HCT116 (cell line): ENCODE data around the gene OR52E4. TPM values are rescaled to one million over a fixed set of nuclear protein-coding genes. Genes with fewer than 3 reads are reported as not detected.

Experiments
- ATAC-seq: fragments of 200-7000 bp; cut with Tn5 transposase; 2 replicates; pipeline ENCODE4 v1.9.1; 2020; ENCODE audit warnings: mild to moderate bottlenecking, moderate library complexity
- BruUV-seq: library from RNA; stranded (reverse); fragments of 400-500 nt; replicated peaks from 2 replicates; lab custom pipeline; 2021; lab: Mats Ljungman, UMichigan
- CTCF ChIA-PET: fragments of 300-600 bp; sonication (Branson Sonifier 250); formaldehyde crosslinking; loops from one replicate; lab custom pipeline; 2021; ENCODE audit warnings: antibody characterized with exemption; lab: Charles Lee
- POLR2A ChIA-PET: fragments of 300-600, 350-600 bp; sonication (Branson Sonifier 250); formaldehyde crosslinking; loops from one replicate; lab custom pipeline; 2021; ENCODE audit warnings: antibody characterized with exemption; lab: Charles Lee
- RAD21 ChIA-PET, 2 experiments: fragments of 300-600 bp; sonication (Branson Sonifier 250); formaldehyde crosslinking; loops; one replicate each; lab custom pipeline; 2023; ENCODE audit warnings: low total read pairs in 2 of 2; ENCODE audit not compliant: uncharacterized antibody in 2 of 2, unreplicated experiment in 2 of 2, low non-redundant PET in 1 of 2; lab: Charles Lee
- DNase-seq: peaks from one replicate; pipeline ENCODE4 v3.0.0-alpha.2; 2010; ENCODE audit warnings: low read depth, low spot score
- H2AFZ ChIP-seq: fragments of 200-600 bp; shearing (Covaris generic), sonication (generic); 2 replicates; pipeline ENCODE4 v1.6.1; 2017; ENCODE audit warnings: low read depth, mixed run types, mixed read lengths, antibody characterized with exemption, low read length; ENCODE audit not compliant: poor library complexity, severe bottlenecking
- H3K27ac ChIP-seq: 2 replicates; pipeline ENCODE4 v1.5.1; 2012; ENCODE audit warnings: low read depth, low read length
- H3K27me3 ChIP-seq: fragments of 200-600 bp; sonication (generic); 2 replicates; pipeline ENCODE4 v1.6.1; 2016; ENCODE audit warnings: mixed run types, low read length, mixed read lengths; ENCODE audit not compliant: insufficient read depth
- H3K36me3 ChIP-seq, 2 experiments: fragments of 200-500 bp in 1 of 2; fragments of 200-600 bp in 1 of 2; sonication (Bioruptor generic) in 1 of 2; sonication (generic) in 1 of 2; 2 replicates each; pipeline versions ENCODE4 v1.5.1 to v1.6.1; 2014 to 2016; ENCODE audit warnings: low read length in 2 of 2, inconsistent platforms in 1 of 2, mixed read lengths in 1 of 2, mixed run types in 1 of 2; ENCODE audit not compliant: insufficient read depth in 2 of 2, control insufficient read depth in 1 of 2
- H3K4me1 ChIP-seq, 2 experiments: fragments of 200-600 bp in 1 of 2; sonication (generic) in 1 of 2; 2 replicates each; pipeline versions ENCODE4 v1.5.1 to v1.6.1; 2012 to 2017; ENCODE audit warnings: low read length in 2 of 2, inconsistent platforms in 1 of 2, mild to moderate bottlenecking in 1 of 2, mixed read lengths in 1 of 2, mixed run types in 1 of 2, moderate library complexity in 1 of 2; ENCODE audit not compliant: insufficient read depth in 2 of 2, control insufficient read depth in 1 of 2
- H3K4me2 ChIP-seq: fragments of 200-600 bp; sonication (generic); 2 replicates; pipeline ENCODE4 v1.6.1; 2017; ENCODE audit warnings: mixed run types, low read length, mixed read lengths
- H3K4me3 ChIP-seq, 2 experiments: fragments of 200-600 bp in 1 of 2; sonication (generic) in 1 of 2; replicated peaks in 1 of 2; 2 replicates each; pipeline ENCODE4 v1.5.1; 2011 to 2016; ENCODE audit warnings: low read length in 2 of 2, control low read depth in 1 of 2, low read depth in 1 of 2, mild to moderate bottlenecking in 1 of 2, mixed read lengths in 1 of 2, mixed run types in 1 of 2
- H3K79me2 ChIP-seq: fragments of 200-600 bp; sonication (generic); 2 replicates; pipeline ENCODE4 v1.6.1; 2017; ENCODE audit warnings: mild to moderate bottlenecking, mixed run types, low read length, moderate library complexity, mixed read lengths; ENCODE audit not compliant: insufficient read depth
- H3K9ac ChIP-seq: fragments of 200-600 bp; sonication (generic); 2 replicates; pipeline ENCODE4 v1.6.1; 2016; ENCODE audit warnings: low read length, mixed read lengths
- H3K9me2 ChIP-seq: fragments of 200-600 bp; sonication (generic), shearing (Covaris generic); 2 replicates; pipeline ENCODE4 v1.6.1; 2017; ENCODE audit warnings: mixed run types, mild to moderate bottlenecking, moderate library complexity; ENCODE audit not compliant: insufficient read depth
- H3K9me3 ChIP-seq, 2 experiments: fragments of 200-500 bp in 1 of 2; fragments of 200-600 bp in 1 of 2; sonication (Bioruptor generic) in 1 of 2; sonication (generic) in 1 of 2; 2 replicates each; pipeline ENCODE4 v1.6.1; 2014 to 2017; ENCODE audit warnings: low read length in 2 of 2, mixed read lengths in 2 of 2, inconsistent platforms in 1 of 2, low read depth in 1 of 2, mild to moderate bottlenecking in 1 of 2, mixed run types in 1 of 2, moderate library complexity in 1 of 2; ENCODE audit not compliant: control insufficient read depth in 1 of 2, insufficient read depth in 1 of 2
- H4K20me1 ChIP-seq: fragments of 200-600 bp; sonication (generic), shearing (Covaris generic); 2 replicates; pipeline ENCODE4 v1.6.1; 2017; ENCODE audit warnings: mixed run types, mild to moderate bottlenecking, moderate library complexity; ENCODE audit not compliant: insufficient read depth
- CBX3 ChIP-seq: IDR thresholded peaks from 2 replicates; pipeline ENCODE4 v1.6.1; 2012; ENCODE audit warnings: low read depth
- CEBPB ChIP-seq: IDR thresholded peaks from 2 replicates; pipeline ENCODE4 v1.6.1; 2012; ENCODE audit warnings: low read depth
- EGR1 ChIP-seq: IDR thresholded peaks from 2 replicates; pipeline ENCODE4 v1.6.1; 2012; ENCODE audit warnings: low read depth
- EZH2phosphoT487 ChIP-seq: fragments of 200-600 bp; IDR thresholded peaks from 2 replicates; pipeline ENCODE4 v1.6.1; 2018; ENCODE audit warnings: antibody characterized with exemption, borderline replicate concordance
- JUND ChIP-seq: IDR thresholded peaks from 2 replicates; pipeline ENCODE4 v1.6.1; 2012
- POLR2AphosphoS5 ChIP-seq: IDR thresholded peaks from 2 replicates; pipeline ENCODE4 v1.6.1; 2011; ENCODE audit warnings: mild to moderate bottlenecking, low read depth, low read length, moderate library complexity
- SRF ChIP-seq: IDR thresholded peaks from 2 replicates; pipeline ENCODE4 v1.6.1; 2012; ENCODE audit warnings: low read depth
- ZNF274 ChIP-seq: fragments of 200-500 bp; sonication (Bioruptor generic); IDR thresholded peaks from 2 replicates; pipeline ENCODE4 v1.6.1; 2014; ENCODE audit warnings: mild to moderate bottlenecking, low read depth, low read length, inconsistent platforms
- intact Hi-C: fragments of 100-400 bp; cut with micrococcal nuclease; formaldehyde crosslinking; loops from 2 replicates; pipeline ENCODE4 v1.10.0; 2022
- total RNA-seq: library from RNA; stranded (reverse); gene quantifications from one replicate; pipeline ENCODE4 v1.2.1, GENCODE V29; 2021; ENCODE audit not compliant: unreplicated experiment
- TF ChIP-seq, protein P1 (sequence below): IDR thresholded peaks from 2 replicates; pipeline ENCODE4 v1.6.1; 2011; ENCODE audit warnings: mild to moderate bottlenecking, low read length, moderate library complexity; ENCODE audit not compliant: insufficient replicate concordance; ENCODE audit errors: extremely low read depth
- TF ChIP-seq, protein P2 (sequence below): IDR thresholded peaks from 2 replicates; pipeline ENCODE4 v1.6.1; 2012; ENCODE audit warnings: low read depth

The OR52E4 gene
- total RNA-seq, 1 experiment from 2014 or later, result not detected

DNA sequence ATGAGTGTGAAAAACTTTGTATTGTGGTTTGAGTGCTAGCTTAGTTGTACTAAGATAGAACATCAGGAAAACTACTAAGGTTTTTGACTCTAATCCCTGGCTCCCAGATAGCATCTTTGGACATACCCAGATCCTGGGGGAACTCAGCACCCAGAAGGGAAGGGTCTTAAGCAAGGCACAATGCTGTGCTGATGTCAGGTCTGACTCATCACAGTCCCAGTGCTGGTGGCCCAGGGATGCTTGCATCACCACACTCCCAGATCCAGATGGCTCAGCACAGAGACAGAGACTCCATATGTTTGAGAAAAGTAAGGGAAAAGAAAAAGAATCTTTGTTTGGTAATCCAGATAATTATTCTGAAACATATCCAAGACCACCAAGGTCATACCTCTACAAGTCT is 43.4 kb downstream of the OR52E4 start:
- H3K4me2 ChIP-seq, result no peak overlapping the region
- H3K9ac ChIP-seq, result no peak overlapping the region
- CTCF ChIA-PET, result interaction anchor here (1.0 kb wide), 1 partner anchor 33 kb away, joined by 3 read pairs; no protein-coding TSS in a partner anchor
- H3K4me3 ChIP-seq, result no peak overlapping the region
- H3K27ac ChIP-seq, result no peak overlapping the region
- no peaks in the 10 kb centered on the region for H3K9me3 ChIP-seq
- H3K79me2 ChIP-seq, result no peaks in the 10 kb centered on the region
- peaks cover 3% of the 10 kb centered on the region; the same call in 1 of the 2 replicates for H3K27me3 ChIP-seq
- TF ChIP-seq JUND, result no peak
- TF ChIP-seq, protein P1, sequence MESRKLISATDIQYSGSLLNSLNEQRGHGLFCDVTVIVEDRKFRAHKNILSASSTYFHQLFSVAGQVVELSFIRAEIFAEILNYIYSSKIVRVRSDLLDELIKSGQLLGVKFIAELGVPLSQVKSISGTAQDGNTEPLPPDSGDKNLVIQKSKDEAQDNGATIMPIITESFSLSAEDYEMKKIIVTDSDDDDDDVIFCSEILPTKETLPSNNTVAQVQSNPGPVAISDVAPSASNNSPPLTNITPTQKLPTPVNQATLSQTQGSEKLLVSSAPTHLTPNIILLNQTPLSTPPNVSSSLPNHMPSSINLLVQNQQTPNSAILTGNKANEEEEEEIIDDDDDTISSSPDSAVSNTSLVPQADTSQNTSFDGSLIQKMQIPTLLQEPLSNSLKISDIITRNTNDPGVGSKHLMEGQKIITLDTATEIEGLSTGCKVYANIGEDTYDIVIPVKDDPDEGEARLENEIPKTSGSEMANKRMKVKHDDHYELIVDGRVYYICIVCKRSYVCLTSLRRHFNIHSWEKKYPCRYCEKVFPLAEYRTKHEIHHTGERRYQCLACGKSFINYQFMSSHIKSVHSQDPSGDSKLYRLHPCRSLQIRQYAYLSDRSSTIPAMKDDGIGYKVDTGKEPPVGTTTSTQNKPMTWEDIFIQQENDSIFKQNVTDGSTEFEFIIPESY, result no peak
- no peak for TF ChIP-seq CEBPB
- TF ChIP-seq ZNF274, result no peak
- no peak for TF ChIP-seq POLR2AphosphoS5
- no peak for TF ChIP-seq EZH2phosphoT487
- TF ChIP-seq CBX3, result no peak
- no peak for TF ChIP-seq SRF
- TF ChIP-seq, protein P2, sequence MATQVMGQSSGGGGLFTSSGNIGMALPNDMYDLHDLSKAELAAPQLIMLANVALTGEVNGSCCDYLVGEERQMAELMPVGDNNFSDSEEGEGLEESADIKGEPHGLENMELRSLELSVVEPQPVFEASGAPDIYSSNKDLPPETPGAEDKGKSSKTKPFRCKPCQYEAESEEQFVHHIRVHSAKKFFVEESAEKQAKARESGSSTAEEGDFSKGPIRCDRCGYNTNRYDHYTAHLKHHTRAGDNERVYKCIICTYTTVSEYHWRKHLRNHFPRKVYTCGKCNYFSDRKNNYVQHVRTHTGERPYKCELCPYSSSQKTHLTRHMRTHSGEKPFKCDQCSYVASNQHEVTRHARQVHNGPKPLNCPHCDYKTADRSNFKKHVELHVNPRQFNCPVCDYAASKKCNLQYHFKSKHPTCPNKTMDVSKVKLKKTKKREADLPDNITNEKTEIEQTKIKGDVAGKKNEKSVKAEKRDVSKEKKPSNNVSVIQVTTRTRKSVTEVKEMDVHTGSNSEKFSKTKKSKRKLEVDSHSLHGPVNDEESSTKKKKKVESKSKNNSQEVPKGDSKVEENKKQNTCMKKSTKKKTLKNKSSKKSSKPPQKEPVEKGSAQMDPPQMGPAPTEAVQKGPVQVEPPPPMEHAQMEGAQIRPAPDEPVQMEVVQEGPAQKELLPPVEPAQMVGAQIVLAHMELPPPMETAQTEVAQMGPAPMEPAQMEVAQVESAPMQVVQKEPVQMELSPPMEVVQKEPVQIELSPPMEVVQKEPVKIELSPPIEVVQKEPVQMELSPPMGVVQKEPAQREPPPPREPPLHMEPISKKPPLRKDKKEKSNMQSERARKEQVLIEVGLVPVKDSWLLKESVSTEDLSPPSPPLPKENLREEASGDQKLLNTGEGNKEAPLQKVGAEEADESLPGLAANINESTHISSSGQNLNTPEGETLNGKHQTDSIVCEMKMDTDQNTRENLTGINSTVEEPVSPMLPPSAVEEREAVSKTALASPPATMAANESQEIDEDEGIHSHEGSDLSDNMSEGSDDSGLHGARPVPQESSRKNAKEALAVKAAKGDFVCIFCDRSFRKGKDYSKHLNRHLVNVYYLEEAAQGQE, result no peak
- no peak for TF ChIP-seq EGR1
- TF ChIP-seq, all 23 proteins: peak for 0
- no peak overlapping the region for H2AFZ ChIP-seq
- no peaks in the 10 kb centered on the region for H4K20me1 ChIP-seq
- no peak for ATAC-seq
- intact Hi-C loops, result no loop called here
- RAD21 ChIA-PET, result no interaction called here
- BruUV-seq, result no TSS peak
- DNase-seq, result no peak
- no peaks in the 10 kb centered on the region for H3K36me3 ChIP-seq
- H3K4me1 ChIP-seq, result peaks cover 0 to 11% of the 10 kb centered on the region in 2 experiments; a peak in 2 of 4 replicates
- POLR2A ChIA-PET, result no interaction called here
- H3K9me2 ChIP-seq, result no peaks in the 10 kb centered on the region
